ENCODE results near the gene AHCTF1.
A peak's percentile ranks its signal among the peaks of the same experiment; 100 is the strongest.

AHCTF1 gene

DNA sequence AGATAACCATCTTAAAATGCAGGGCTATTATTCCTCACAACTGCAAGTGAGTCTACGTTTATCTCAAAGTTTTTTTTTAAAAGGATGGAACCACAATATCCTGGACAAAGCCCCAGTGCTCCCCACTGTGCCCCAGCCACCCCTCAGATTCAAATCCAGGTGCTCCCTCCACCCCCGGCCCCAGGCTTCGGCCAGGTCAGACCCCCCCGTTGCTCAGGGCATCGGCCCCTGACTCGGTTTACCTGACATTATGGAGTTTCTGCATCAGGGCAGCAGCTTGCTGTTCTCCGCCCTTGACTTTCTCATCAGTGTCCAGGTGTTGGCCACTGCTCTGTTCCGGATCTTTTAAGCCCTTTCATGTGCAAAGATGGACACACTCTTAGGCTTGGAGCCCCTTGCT lies 134.6 kb downstream of the AHCTF1 start:
- H3K9me3 ChIP-seq (ENCODE audit: severe bottlenecking) = no peaks in the 10 kb centered on the region
- peaks cover 7% of the 10 kb centered on the region for H3K4me1 ChIP-seq (ENCODE audit: insufficient read depth, poor library complexity, severe bottlenecking)
- DNase-seq (ENCODE audit: low spot score) (no peak), ATAC-seq (ENCODE audit: low read depth) (no peak)
- no peak overlapping the region for H3K4me3 ChIP-seq (ENCODE audit: severe bottlenecking)
- H3K36me3 ChIP-seq (ENCODE audit: low read depth) = no peaks in the 10 kb centered on the region
- TF ChIP-seq, protein P1, sequence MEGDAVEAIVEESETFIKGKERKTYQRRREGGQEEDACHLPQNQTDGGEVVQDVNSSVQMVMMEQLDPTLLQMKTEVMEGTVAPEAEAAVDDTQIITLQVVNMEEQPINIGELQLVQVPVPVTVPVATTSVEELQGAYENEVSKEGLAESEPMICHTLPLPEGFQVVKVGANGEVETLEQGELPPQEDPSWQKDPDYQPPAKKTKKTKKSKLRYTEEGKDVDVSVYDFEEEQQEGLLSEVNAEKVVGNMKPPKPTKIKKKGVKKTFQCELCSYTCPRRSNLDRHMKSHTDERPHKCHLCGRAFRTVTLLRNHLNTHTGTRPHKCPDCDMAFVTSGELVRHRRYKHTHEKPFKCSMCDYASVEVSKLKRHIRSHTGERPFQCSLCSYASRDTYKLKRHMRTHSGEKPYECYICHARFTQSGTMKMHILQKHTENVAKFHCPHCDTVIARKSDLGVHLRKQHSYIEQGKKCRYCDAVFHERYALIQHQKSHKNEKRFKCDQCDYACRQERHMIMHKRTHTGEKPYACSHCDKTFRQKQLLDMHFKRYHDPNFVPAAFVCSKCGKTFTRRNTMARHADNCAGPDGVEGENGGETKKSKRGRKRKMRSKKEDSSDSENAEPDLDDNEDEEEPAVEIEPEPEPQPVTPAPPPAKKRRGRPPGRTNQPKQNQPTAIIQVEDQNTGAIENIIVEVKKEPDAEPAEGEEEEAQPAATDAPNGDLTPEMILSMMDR (IDR thresholded peaks at IDR 0.05; ENCODE audit: poor library complexity, severe bottlenecking) = no peak
- H3K27ac ChIP-seq (ENCODE audit: poor library complexity, severe bottlenecking) = no peak overlapping the region
- H3K27me3 ChIP-seq (ENCODE audit: insufficient read depth, poor library complexity, severe bottlenecking) = no peaks in the 10 kb centered on the region

DNA sequence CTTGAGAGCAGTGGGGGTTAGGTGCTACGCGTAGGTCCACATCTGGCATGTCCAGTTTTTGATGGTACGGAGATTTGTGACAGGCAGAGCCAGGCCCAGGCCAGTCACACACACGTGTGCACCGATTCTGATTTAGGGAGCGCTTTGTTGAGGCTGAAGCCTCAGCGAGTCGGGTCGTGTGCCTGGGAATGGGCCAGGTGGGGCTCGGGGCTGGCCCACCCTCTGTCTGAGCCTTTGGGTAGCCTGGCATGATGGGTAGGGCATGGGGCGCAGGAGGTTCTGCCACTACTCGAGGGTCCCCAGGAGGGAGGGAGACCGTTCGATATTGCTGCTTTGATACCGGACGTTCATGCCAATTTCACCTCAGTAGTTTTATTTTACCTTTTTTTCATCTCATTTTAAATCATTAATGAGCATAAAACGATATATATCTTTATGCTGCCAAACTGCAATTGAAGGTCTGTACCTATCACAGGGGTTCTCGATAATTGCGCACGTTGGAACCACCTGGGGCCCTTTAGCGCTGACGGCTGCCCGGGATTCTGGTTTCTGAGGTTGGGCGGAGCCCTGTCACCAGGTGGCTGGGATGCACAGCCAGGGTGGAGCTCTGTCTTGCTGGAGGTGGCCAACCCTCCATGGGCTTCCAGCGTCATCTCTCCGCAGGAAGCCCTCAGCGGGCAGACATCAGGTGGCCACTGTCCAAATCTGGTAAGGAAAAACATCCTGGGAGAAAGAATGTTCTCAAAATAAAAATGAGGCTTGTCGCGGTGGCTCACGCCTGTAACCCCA lies 135.6 kb downstream of the AHCTF1 start:
- TF ChIP-seq, protein P1 (IDR thresholded peaks at IDR 0.05; ENCODE audit: poor library complexity, severe bottlenecking) = no peak
- Histone ChIP-seq H3K4me1 (ENCODE audit: insufficient read depth, poor library complexity, severe bottlenecking) (peaks cover 7% of the 10 kb centered on the region), H3K27me3 (ENCODE audit: insufficient read depth, poor library complexity, severe bottlenecking) (no peaks in the 10 kb centered on the region), H3K4me3 (ENCODE audit: severe bottlenecking) (no peak overlapping the region), H3K36me3 (ENCODE audit: low read depth) (no peaks in the 10 kb centered on the region), H3K27ac (ENCODE audit: poor library complexity, severe bottlenecking) (no peak overlapping the region), H3K9me3 (ENCODE audit: severe bottlenecking) (no peaks in the 10 kb centered on the region)
- no peak for ATAC-seq (ENCODE audit: low read depth)
- no peak for DNase-seq (ENCODE audit: low spot score)

GRCh38 chr1:246794828-246795671 lies 136.7 kb downstream of the AHCTF1 start:
- H3K27me3 ChIP-seq (ENCODE audit: insufficient read depth, poor library complexity, severe bottlenecking) = no peaks in the 10 kb centered on the region
- no peak overlapping the region for H3K4me3 ChIP-seq (ENCODE audit: severe bottlenecking)
- H3K27ac ChIP-seq (ENCODE audit: poor library complexity, severe bottlenecking) = no peak overlapping the region
- no peaks in the 10 kb centered on the region for H3K9me3 ChIP-seq (ENCODE audit: severe bottlenecking)
- peak; percentile 80 for ATAC-seq (ENCODE audit: low read depth)
- no peak for DNase-seq (ENCODE audit: low spot score)
- TF ChIP-seq, protein P1 (IDR thresholded peaks at IDR 0.05; ENCODE audit: poor library complexity, severe bottlenecking) = no peak
- no peaks in the 10 kb centered on the region for H3K36me3 ChIP-seq (ENCODE audit: low read depth)
- peaks cover 7% of the 10 kb centered on the region for H3K4me1 ChIP-seq (ENCODE audit: insufficient read depth, poor library complexity, severe bottlenecking)

- peaks cover 7% of the 10 kb centered on the region for H3K4me1 ChIP-seq (ENCODE audit: insufficient read depth, poor library complexity, severe bottlenecking)
- no peak for DNase-seq (ENCODE audit: low spot score)
- H3K27ac ChIP-seq (ENCODE audit: poor library complexity, severe bottlenecking) = no peak overlapping the region
- H3K4me3 ChIP-seq (ENCODE audit: severe bottlenecking) = no peak overlapping the region
- no peak for ATAC-seq (ENCODE audit: low read depth)
- no peaks in the 10 kb centered on the region for H3K36me3 ChIP-seq (ENCODE audit: low read depth)
- no peaks in the 10 kb centered on the region for H3K27me3 ChIP-seq (ENCODE audit: insufficient read depth, poor library complexity, severe bottlenecking)
- H3K9me3 ChIP-seq (ENCODE audit: severe bottlenecking) = no peaks in the 10 kb centered on the region
- TF ChIP-seq, protein P1 (IDR thresholded peaks at IDR 0.05; ENCODE audit: poor library complexity, severe bottlenecking) = no peak
Measured at GRCh38 chr1:246794048-246794827, 137.5 kb downstream of the AHCTF1 start.
